Neural crest cell (in vitro differentiated cells): ENCODE results near the gene TRAPPC3L. TPM values are rescaled to one million over a fixed set of nuclear protein-coding genes. Genes with fewer than 3 reads are reported as not detected.

ENCODE experiments used
- DNase-seq: peaks from one replicate; pipeline ENCODE4 v3.0.0; 2021; ENCODE audit warnings: low read depth, mixed read lengths, low spot score
- H3K27ac Mint-ChIP-seq: one replicate; pipeline ENCODE4 v1.8.0; 2021; ENCODE audit warnings: mild to moderate bottlenecking, mixed read lengths; ENCODE audit not compliant: unreplicated experiment
- H3K27me3 Mint-ChIP-seq: 2 replicates; pipeline ENCODE4 v1.8.0; 2021; ENCODE audit warnings: low read depth, mild to moderate bottlenecking, mixed read lengths
- H3K36me3 Mint-ChIP-seq: 2 replicates; pipeline ENCODE4 v1.8.0; 2021; ENCODE audit warnings: low read depth, mild to moderate bottlenecking, mixed read lengths
- H3K4me1 Mint-ChIP-seq: 2 replicates; pipeline ENCODE4 v1.8.0; 2021; ENCODE audit warnings: mixed read lengths
- H3K4me3 Mint-ChIP-seq: one replicate; pipeline ENCODE4 v1.8.0; 2021; ENCODE audit warnings: mild to moderate bottlenecking, mixed read lengths
- H3K9me3 Mint-ChIP-seq: 2 replicates; pipeline ENCODE4 v1.8.0; 2021; ENCODE audit warnings: mixed read lengths
- total RNA-seq: library from RNA; stranded (reverse); gene quantifications from 2 replicates; pipeline ENCODE4 v1.2.1, GENCODE V29; 2021
- TF ChIP-seq, protein P1 (sequence below): fragments of 200-600 bp; sonication (generic); conservative IDR thresholded peaks from 2 replicates; pipeline ENCODE4 v1.5.0; 2021; ENCODE audit warnings: antibody characterized with exemption, mild to moderate bottlenecking

TRAPPC3L gene
- total RNA-seq, 1 donor from 2014 or later, result not detected

DNA sequence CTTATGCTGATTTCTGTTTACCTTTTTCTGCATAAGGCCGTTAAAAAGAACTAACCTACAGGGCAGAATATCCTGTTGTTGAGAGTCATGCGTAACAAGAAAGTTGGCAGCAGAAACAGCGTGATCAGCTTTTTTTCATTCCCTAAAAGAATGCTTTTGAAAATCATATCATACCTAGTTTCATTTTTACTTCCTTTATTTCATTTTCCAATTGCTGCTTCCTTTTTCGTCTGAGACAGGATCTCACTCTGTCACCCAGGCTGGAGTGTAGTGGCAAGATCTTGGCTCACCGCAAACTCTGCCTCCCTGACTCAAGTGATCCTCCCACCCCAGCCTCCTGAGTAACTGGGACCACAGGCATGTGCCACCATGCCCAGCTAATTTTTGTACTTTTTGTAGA, 80.2 kb downstream of the TRAPPC3L start:
- TF ChIP-seq, protein P1, sequence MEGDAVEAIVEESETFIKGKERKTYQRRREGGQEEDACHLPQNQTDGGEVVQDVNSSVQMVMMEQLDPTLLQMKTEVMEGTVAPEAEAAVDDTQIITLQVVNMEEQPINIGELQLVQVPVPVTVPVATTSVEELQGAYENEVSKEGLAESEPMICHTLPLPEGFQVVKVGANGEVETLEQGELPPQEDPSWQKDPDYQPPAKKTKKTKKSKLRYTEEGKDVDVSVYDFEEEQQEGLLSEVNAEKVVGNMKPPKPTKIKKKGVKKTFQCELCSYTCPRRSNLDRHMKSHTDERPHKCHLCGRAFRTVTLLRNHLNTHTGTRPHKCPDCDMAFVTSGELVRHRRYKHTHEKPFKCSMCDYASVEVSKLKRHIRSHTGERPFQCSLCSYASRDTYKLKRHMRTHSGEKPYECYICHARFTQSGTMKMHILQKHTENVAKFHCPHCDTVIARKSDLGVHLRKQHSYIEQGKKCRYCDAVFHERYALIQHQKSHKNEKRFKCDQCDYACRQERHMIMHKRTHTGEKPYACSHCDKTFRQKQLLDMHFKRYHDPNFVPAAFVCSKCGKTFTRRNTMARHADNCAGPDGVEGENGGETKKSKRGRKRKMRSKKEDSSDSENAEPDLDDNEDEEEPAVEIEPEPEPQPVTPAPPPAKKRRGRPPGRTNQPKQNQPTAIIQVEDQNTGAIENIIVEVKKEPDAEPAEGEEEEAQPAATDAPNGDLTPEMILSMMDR, result no peak
- peaks cover 8% of the 10 kb centered on the region for H3K4me1 Mint-ChIP-seq
- peaks cover 50% of the 10 kb centered on the region for H3K27me3 Mint-ChIP-seq
- no peak overlapping the region for H3K27ac Mint-ChIP-seq
- no peak for DNase-seq
- no peaks in the 10 kb centered on the region for H3K36me3 Mint-ChIP-seq
- no peak overlapping the region for H3K4me3 Mint-ChIP-seq
- peaks cover 2% of the 10 kb centered on the region for H3K9me3 Mint-ChIP-seq

DNA sequence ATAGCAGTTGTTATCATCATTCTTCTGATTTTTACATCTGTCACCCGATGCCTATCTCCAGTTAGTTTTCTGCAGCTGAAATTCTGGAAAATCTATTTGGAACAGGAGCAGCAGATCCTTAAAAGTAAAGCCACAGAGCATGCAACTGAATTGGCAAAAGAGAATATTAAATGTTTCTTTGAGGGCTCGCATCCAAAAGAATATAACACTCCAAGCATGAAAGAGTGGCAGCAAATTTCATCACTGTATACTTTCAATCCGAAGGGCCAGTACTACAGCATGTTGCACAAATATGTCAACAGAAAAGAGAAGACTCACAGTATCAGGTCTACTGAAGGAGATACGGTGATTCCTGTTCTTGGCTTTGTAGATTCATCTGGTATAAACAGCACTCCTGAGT, 82.2 kb downstream of the TRAPPC3L start:
- no peak for DNase-seq
- Mint-ChIP-seq H3K27me3 (peaks cover 62% of the 10 kb centered on the region), H3K9me3 (peaks cover 2% of the 10 kb centered on the region), H3K27ac (no peak overlapping the region), H3K36me3 (no peaks in the 10 kb centered on the region), H3K4me3 (no peak overlapping the region), H3K4me1 (peaks cover 8% of the 10 kb centered on the region)
- TF ChIP-seq, protein P1, result no peak

DNA sequence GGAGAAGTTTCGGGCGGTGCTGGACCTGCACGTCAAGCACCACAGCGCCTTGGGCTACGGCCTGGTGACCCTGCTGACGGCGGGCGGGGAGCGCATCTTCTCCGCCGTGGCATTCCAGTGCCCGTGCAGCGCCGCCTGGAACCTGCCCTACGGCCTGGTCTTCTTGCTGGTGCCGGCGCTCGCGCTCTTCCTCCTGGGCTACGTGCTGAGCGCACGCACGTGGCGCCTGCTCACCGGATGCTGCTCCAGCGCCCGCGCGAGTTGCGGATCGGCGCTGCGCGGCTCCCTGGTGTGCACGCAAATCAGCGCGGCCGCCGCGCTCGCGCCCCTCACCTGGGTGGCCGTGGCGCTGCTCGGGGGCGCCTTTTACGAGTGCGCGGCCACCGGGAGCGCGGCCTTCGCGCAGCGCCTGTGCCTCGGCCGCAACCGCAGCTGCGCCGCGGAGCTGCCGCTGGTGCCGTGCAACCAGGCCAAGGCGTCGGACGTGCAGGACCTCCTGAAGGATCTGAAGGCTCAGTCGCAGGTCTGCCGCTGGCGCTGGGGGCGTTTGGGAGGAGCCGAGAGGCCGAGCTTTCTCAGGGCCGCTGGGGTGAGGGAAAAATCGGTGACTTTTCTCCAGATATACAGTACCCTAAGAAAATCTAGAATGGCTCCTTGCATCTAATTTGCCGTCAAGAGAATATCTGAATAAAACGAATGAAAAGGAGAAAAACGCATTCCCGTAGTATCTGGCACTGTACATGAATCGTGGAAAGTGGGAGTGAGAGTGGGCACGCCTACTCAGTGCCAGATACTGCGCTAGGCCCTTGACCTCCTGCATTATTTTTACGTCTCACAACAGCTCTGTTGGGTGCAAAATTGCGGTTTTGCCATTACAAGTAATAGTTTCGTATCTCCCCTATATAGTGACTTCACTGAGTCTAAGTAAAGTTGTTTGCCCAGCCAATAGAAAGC, 83.3 kb downstream of the TRAPPC3L start:
- H3K27me3 Mint-ChIP-seq, result peaks cover 62% of the 10 kb centered on the region
- H3K4me1 Mint-ChIP-seq, result peaks cover 8% of the 10 kb centered on the region
- TF ChIP-seq, protein P1, result no peak
- H3K27ac Mint-ChIP-seq, result no peak overlapping the region
- H3K36me3 Mint-ChIP-seq, result no peaks in the 10 kb centered on the region
- peaks cover 2% of the 10 kb centered on the region for H3K9me3 Mint-ChIP-seq
- DNase-seq, result peak; percentile 42
- H3K4me3 Mint-ChIP-seq, result peak overlapping the region; percentile 50

DNA sequence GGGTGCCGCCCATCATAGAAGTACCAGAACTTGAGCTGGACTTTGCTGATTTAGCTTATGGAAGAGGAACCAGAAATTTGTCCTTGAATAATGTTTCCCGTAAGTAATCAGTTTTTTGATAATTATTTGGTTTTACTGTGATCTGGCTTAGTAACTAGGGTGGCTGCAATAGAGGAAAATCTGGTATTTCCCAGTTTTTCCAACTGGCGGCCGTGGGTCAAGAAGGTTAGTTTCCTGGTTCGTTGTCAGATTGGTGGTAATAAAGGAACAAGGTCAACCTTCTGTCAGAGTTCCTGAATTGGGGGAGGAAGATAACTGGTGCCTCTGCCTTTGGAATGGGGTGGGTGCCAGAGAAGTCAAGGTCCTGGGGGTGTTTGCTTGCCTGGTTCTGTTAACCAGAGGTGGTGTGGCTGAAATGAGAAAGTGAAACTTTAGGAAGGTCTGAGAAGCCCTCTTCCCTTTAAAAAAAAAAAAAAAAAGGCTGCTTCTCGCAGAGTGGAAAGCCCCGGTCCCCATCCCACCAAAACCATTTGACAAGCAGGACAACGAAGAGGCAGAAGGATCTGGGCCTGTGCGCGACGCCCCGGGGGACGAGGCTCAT, 84.1 kb downstream of the TRAPPC3L start, which contains the start of gene CALHM6:
Gene CALHM6 (plus strand): TSS at position 45 of the 601 bp plus-strand sequence. CDS start 555 bp downstream, at position 600.
- Mint-ChIP-seq H3K4me3 (peak within 1 kb of the TSS; percentile 50), H3K4me1 (peaks cover 8% of the 10 kb centered on the region), H3K9me3 (peaks cover 2% of the 10 kb centered on the region), H3K27me3 (peaks cover 57% of the 10 kb centered on the region), H3K36me3 (no peaks in the 10 kb centered on the region), H3K27ac (no peak within 1 kb of the TSS)
- DNase-seq, result no peak
- TF ChIP-seq, protein P1, result no peak

DNA sequence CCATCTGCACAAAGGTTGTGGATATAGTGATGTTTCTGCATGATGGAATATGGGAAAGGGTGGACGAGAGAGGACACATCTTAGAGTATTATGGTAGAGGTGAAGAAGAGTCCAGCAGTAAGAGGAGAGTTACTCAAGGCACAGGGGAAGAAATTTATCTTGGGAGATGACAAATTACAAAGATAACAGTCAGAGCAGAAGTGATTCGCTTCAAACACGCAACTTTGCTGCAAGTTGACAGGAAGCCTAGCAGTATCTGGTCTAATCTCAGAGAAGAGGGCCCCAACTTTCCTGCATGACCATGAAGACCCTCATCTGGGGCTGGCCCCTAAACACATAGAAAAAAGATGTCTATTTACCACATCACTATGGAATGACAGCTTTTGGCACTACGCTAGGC, 85.6 kb downstream of the TRAPPC3L start:
- Mint-ChIP-seq H3K9me3 (peaks cover 2% of the 10 kb centered on the region), H3K4me3 (no peak overlapping the region), H3K27me3 (peaks cover 51% of the 10 kb centered on the region), H3K4me1 (peaks cover 8% of the 10 kb centered on the region), H3K36me3 (no peaks in the 10 kb centered on the region), H3K27ac (no peak overlapping the region)
- DNase-seq, result no peak
- TF ChIP-seq, protein P1, result no peak
